EL (cell line): ENCODE measurements around the gene ITGB7.
"Not testable (repeated sequence)": the region's sequence is repeated elsewhere in the genome, so short reads cannot be mapped to it uniquely, and the experiment has no call there.

Experiments
- DNase-seq: peaks from one replicate; pipeline ENCODE4 v3.0.0-alpha.2; 2016

ITGB7 gene

GRCh38 chr12:53195516-53196420 lies 11.3 kb downstream of the ITGB7 start:
- no peak for DNase-seq

GRCh38 chr12:53194973-53195372 lies 12.1 kb downstream of the ITGB7 start:
- DNase-seq, result no peak

- DNase-seq, result no peak
These were observed 12.9 kb downstream of the ITGB7 start for GRCh38 chr12:53193985-53194716.

GRCh38 chr12:53193040-53193439 lies 14.0 kb downstream of the ITGB7 start:
- no peak for DNase-seq

GRCh38 chr12:53192531-53193021 lies 14.5 kb downstream of the ITGB7 start:
- no peak for DNase-seq

GRCh38 chr12:53191885-53192530 lies 15.0 kb downstream of the ITGB7 start:
- no peak for DNase-seq

GRCh38 chr12:53191096-53191884 lies 15.8 kb downstream of the ITGB7 start:
- DNase-seq, result no peak

- peak; percentile 62 for DNase-seq
These were observed 16.8 kb downstream of the ITGB7 start for GRCh38 chr12:53190108-53190729.

GRCh38 chr12:53187145-53187899 lies 19.7 kb downstream of the ITGB7 start:
- no peak for DNase-seq

- DNase-seq, result no peak
These were observed 20.3 kb downstream of the ITGB7 start for GRCh38 chr12:53186745-53187144.

GRCh38 chr12:53185582-53186153 lies 21.4 kb downstream of the ITGB7 start:
- no peak for DNase-seq

- no peak for DNase-seq
These were observed 22.2 kb downstream of the ITGB7 start for GRCh38 chr12:53184828-53185227.

GRCh38 chr12:53182903-53183302 lies 24.1 kb downstream of the ITGB7 start:
- DNase-seq, result no peak

GRCh38 chr12:53181935-53182334 lies 25.1 kb downstream of the ITGB7 start:
- DNase-seq, result no peak

GRCh38 chr12:53180931-53181645 lies 26.0 kb downstream of the ITGB7 start:
- peak; percentile 76 for DNase-seq

- peak; percentile 99 for DNase-seq
These were observed 26.7 kb downstream of the ITGB7 start, which contains the start of the genes CSAD and ZNF740 for GRCh38 chr12:53180220-53180930. TSS of gene CSAD (minus strand) at chr12:53180925. CDS start at chr12:53173470, 7,455 bp downstream. TSS of gene ZNF740 (plus strand) at chr12:53180722. CDS start at chr12:53181984, 1,262 bp downstream.

GRCh38 chr12:53179687-53180219 lies 27.3 kb downstream of the ITGB7 start:
- no peak for DNase-seq

GRCh38 chr12:53178803-53179202 lies 28.2 kb downstream of the ITGB7 start:
- not testable (repeated sequence) for DNase-seq

GRCh38 chr12:53177447-53177846 lies 29.6 kb downstream of the ITGB7 start:
- not testable (repeated sequence) for DNase-seq
